HUES6 (cell line): ENCODE measurements around the gene TMEM59.
"Not testable (repeated sequence)": the region's sequence is repeated elsewhere in the genome, so short reads cannot be mapped to it uniquely, and the experiment has no call there.

Experiments
- H3K27ac ChIP-seq: 2 replicates; pipeline ENCODE4 v1.7.0; 2013; ENCODE audit warnings: low read depth, mild to moderate bottlenecking, low read length, inconsistent platforms
- H3K27me3 ChIP-seq: 2 replicates; pipeline ENCODE4 v1.6.1; 2013; ENCODE audit warnings: low read length; ENCODE audit not compliant: control insufficient read depth, insufficient read depth
- H3K36me3 ChIP-seq: 2 replicates; pipeline ENCODE4 v1.6.1; 2013; ENCODE audit warnings: low read length; ENCODE audit not compliant: control insufficient read depth, insufficient read depth
- H3K4me1 ChIP-seq: 2 replicates; pipeline ENCODE4 v1.6.1; 2013; ENCODE audit warnings: low read length; ENCODE audit not compliant: control insufficient read depth, insufficient read depth
- H3K4me3 ChIP-seq: 2 replicates; pipeline ENCODE4 v1.5.1; 2013; ENCODE audit warnings: low read depth, low read length
- H3K9ac ChIP-seq: one replicate; pipeline ENCODE4 v1.6.1; 2013; ENCODE audit warnings: mild to moderate bottlenecking, low read length
- H3K9me3 ChIP-seq: 2 replicates; pipeline ENCODE4 v1.6.1; 2013; ENCODE audit warnings: low read depth, low read length; ENCODE audit not compliant: control insufficient read depth, insufficient read depth

Gene TMEM59

GRCh38 chr1:54001591-54001990 lies 51.4 kb downstream of the TMEM59 start:
- no peak overlapping the region for H3K9ac ChIP-seq
- no peaks in the 10 kb centered on the region for H3K4me1 ChIP-seq
- no peaks in the 10 kb centered on the region for H3K27me3 ChIP-seq
- H3K36me3 ChIP-seq: no peaks in the 10 kb centered on the region
- peaks cover 8% of the 10 kb centered on the region for H3K9me3 ChIP-seq
- H3K27ac ChIP-seq: no peak overlapping the region
- H3K4me3 ChIP-seq: no peak overlapping the region

- Histone ChIP-seq H3K4me3 (no peak overlapping the region), H3K9ac (no peak overlapping the region), H3K36me3 (no peaks in the 10 kb centered on the region), H3K9me3 (peaks cover 8% of the 10 kb centered on the region), H3K27ac (no peak overlapping the region), H3K4me1 (no peaks in the 10 kb centered on the region), H3K27me3 (no peaks in the 10 kb centered on the region)
Observed at GRCh38 chr1:53999920-54000319, 53.1 kb downstream of the TMEM59 start.

- H3K27me3 ChIP-seq: no peaks in the 10 kb centered on the region
- no peak overlapping the region for H3K27ac ChIP-seq
- H3K4me3 ChIP-seq: no peak overlapping the region
- no peaks in the 10 kb centered on the region for H3K9me3 ChIP-seq
- no peaks in the 10 kb centered on the region for H3K4me1 ChIP-seq
- H3K36me3 ChIP-seq: no peaks in the 10 kb centered on the region
- no peak overlapping the region for H3K9ac ChIP-seq
Observed at GRCh38 chr1:53998223-53998622, 54.8 kb downstream of the TMEM59 start.

GRCh38 chr1:53995683-53996082 lies 57.3 kb downstream of the TMEM59 start:
- no peaks in the 10 kb centered on the region for H3K4me1 ChIP-seq
- H3K27me3 ChIP-seq: no peaks in the 10 kb centered on the region
- no peaks in the 10 kb centered on the region for H3K36me3 ChIP-seq
- 0 out of 2 replicates have a peak, but pooled peaks cover 3% of the 10 kb centered on the region for H3K9me3 ChIP-seq
- no peak overlapping the region for H3K4me3 ChIP-seq
- no peak overlapping the region for H3K9ac ChIP-seq
- no peak overlapping the region for H3K27ac ChIP-seq

- H3K36me3 ChIP-seq, H3K9ac ChIP-seq, H3K27ac ChIP-seq, H3K4me3 ChIP-seq, H3K9me3 ChIP-seq, H3K4me1 ChIP-seq, H3K27me3 ChIP-seq: not testable (repeated sequence)
Observed at GRCh38 chr1:53994516-53994915, 58.5 kb downstream of the TMEM59 start.

GRCh38 chr1:53992085-53992874 lies 60.7 kb downstream of the TMEM59 start:
- no peak overlapping the region for H3K27ac ChIP-seq

GRCh38 chr1:53987880-53988279 lies 65.1 kb downstream of the TMEM59 start:
- no peak overlapping the region for H3K4me3 ChIP-seq
- H3K36me3 ChIP-seq: no peaks in the 10 kb centered on the region
- H3K4me1 ChIP-seq: peaks cover 5% of the 10 kb centered on the region
- no peak overlapping the region for H3K27ac ChIP-seq
- H3K27me3 ChIP-seq: no peaks in the 10 kb centered on the region
- 0 out of 2 replicates have a peak, but pooled peaks cover 3% of the 10 kb centered on the region for H3K9me3 ChIP-seq
- no peak overlapping the region for H3K9ac ChIP-seq

More at GRCh38 chr1:53992085-53992874, 60.7 kb downstream of the TMEM59 start:
- Histone ChIP-seq H3K36me3 (no peaks in the 10 kb centered on the region), H3K9ac (no peak overlapping the region), H3K27me3 (no peaks in the 10 kb centered on the region), H3K4me3 (no peak overlapping the region), H3K9me3 (0 out of 2 replicates have a peak, but pooled peaks cover 3% of the 10 kb centered on the region), H3K4me1 (no peaks in the 10 kb centered on the region)

- H3K27me3 ChIP-seq: no peaks in the 10 kb centered on the region
- H3K9me3 ChIP-seq: no peaks in the 10 kb centered on the region
- no peak overlapping the region for H3K27ac ChIP-seq
- H3K36me3 ChIP-seq: no peaks in the 10 kb centered on the region
- H3K4me3 ChIP-seq: no peak overlapping the region
- H3K9ac ChIP-seq: no peak overlapping the region
- H3K4me1 ChIP-seq: peaks cover 17% of the 10 kb centered on the region
Observed at GRCh38 chr1:53986458-53986857, 66.5 kb downstream of the TMEM59 start.

- H3K27me3 ChIP-seq: no peaks in the 10 kb centered on the region
- no peaks in the 10 kb centered on the region for H3K36me3 ChIP-seq
- H3K4me3 ChIP-seq: no peak overlapping the region
- H3K27ac ChIP-seq: no peak overlapping the region
- H3K9ac ChIP-seq: no peak overlapping the region
- H3K9me3 ChIP-seq: no peaks in the 10 kb centered on the region
- H3K4me1 ChIP-seq: peaks cover 21% of the 10 kb centered on the region
Observed at GRCh38 chr1:53984726-53985125, 68.3 kb downstream of the TMEM59 start.

GRCh38 chr1:53982763-53983104 lies 70.3 kb downstream of the TMEM59 start:
- peak overlapping the region; percentile 37 for H3K4me3 ChIP-seq
- H3K9ac ChIP-seq: no peak overlapping the region
- H3K36me3 ChIP-seq: no peaks in the 10 kb centered on the region
- H3K9me3 ChIP-seq: no peaks in the 10 kb centered on the region
- H3K4me1 ChIP-seq: peaks cover 21% of the 10 kb centered on the region
- no peaks in the 10 kb centered on the region for H3K27me3 ChIP-seq
- H3K27ac ChIP-seq: no peak overlapping the region

GRCh38 chr1:53982034-53982762 lies 70.8 kb downstream of the TMEM59 start:
- no peaks in the 10 kb centered on the region for H3K9me3 ChIP-seq
- H3K27me3 ChIP-seq: no peaks in the 10 kb centered on the region
- H3K4me3 ChIP-seq: peak overlapping the region; percentile 37
- H3K27ac ChIP-seq: no peak overlapping the region; the same call in 1 of the 2 replicates
- peak overlapping the region; percentile 47 for H3K9ac ChIP-seq
- H3K4me1 ChIP-seq: peaks cover 21% of the 10 kb centered on the region
- no peaks in the 10 kb centered on the region for H3K36me3 ChIP-seq
